GM12891 (cell line): ENCODE results near the gene OPCML.

Experiments used
- PAX5 ChIP-seq: IDR thresholded peaks from 2 replicates; pipeline ENCODE4 v1.6.1; 2011; ENCODE audit warnings: low read length, moderate library complexity, mild to moderate bottlenecking; ENCODE audit not compliant: insufficient read depth, severe bottlenecking
- POLR2A ChIP-seq: IDR thresholded peaks from 2 replicates; pipeline ENCODE4 v1.6.1; 2011; ENCODE audit warnings: low read depth, low read length, control low read depth
- POLR2AphosphoS5 ChIP-seq: IDR thresholded peaks from 2 replicates; pipeline ENCODE4 v1.6.1; 2011; ENCODE audit warnings: low read depth, low read length, control low read depth
- POU2F2 ChIP-seq: IDR thresholded peaks from 2 replicates; pipeline ENCODE4 v1.6.1; 2011; ENCODE audit warnings: low read depth, mild to moderate bottlenecking, control low read depth, low read length, moderate library complexity
- SPI1 ChIP-seq: IDR thresholded peaks from 2 replicates; pipeline ENCODE4 v1.6.1; 2011; ENCODE audit warnings: low read depth, low read length, control low read depth
- TAF1 ChIP-seq: IDR thresholded peaks from 2 replicates; pipeline ENCODE4 v1.6.1; 2011; ENCODE audit warnings: low read depth, low read length, control low read depth

DNA sequence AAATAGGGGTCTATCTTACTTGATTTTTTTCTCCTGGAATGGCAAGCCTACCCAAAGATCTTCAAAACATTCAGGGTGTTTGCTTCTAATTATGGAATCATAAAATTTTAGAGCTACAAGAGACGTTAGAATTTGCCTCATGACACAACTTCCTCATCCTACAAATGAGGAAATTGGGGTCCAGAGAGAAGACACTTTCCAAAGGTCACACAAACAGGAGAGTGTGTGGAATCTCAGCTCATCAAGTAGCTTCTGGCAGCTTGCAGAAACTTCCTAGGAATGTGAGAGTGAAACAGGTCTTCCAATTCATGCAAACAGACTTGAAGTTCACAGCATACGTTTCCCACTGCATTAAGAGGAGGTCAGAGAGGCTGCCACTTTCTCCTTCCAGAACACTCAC lies 976.0 kb downstream of the OPCML start:
- no peak for TF ChIP-seq POLR2AphosphoS5
- TF ChIP-seq POLR2A: no peak
- TF ChIP-seq TAF1: no peak
- no peak for TF ChIP-seq SPI1
- no peak for TF ChIP-seq POU2F2
- no peak for TF ChIP-seq PAX5
